A549 (cell line): ENCODE results near the gene ZNRF2. TPM values are rescaled to one million over a fixed set of nuclear protein-coding genes. Genes with fewer than 3 reads are reported as not detected.
A peak's percentile ranks its signal among the peaks of the same experiment; 100 is the strongest.

Experiments
- ATAC-seq, 2 experiments: fragments of 200-7000 bp in 1 of 2; fragments of >200 bp in 1 of 2; cut with Nextera tagmentation in 1 of 2; cut with Tn5 transposase in 1 of 2; 3 replicates each; pipeline versions ENCODE4 v1.8.0 to v1.9.1; 2018 to 2020; ENCODE audit warnings: mild to moderate bottlenecking in 1 of 2, moderate library complexity in 1 of 2
- CTCF ChIA-PET: fragments of 300-600 bp; sonication (Branson Sonifier 250); formaldehyde crosslinking; extraction: SDS; loops from one replicate; lab custom pipeline; 2021; ENCODE audit warnings: antibody characterized with exemption, inconsistent platforms; lab: Yijun Ruan, JAX
- POLR2A ChIA-PET: fragments of 350-600 bp; formaldehyde crosslinking; extraction: SDS; loops from one replicate; lab custom pipeline; 2021; ENCODE audit warnings: antibody characterized with exemption, inconsistent platforms; lab: Yijun Ruan, JAX
- DNase-seq, 2 experiments: peaks; one replicate each; pipeline versions ENCODE4 v3.0.0 to v3.0.0-alpha.2; 2011 to 2016; ENCODE audit warnings: low read depth in 1 of 2, low spot score in 1 of 2
- FAIRE-seq: peaks from 2 replicates; lab custom pipeline; 2011; peaks lifted over from hg19 to GRCh38; lab: Jason Lieb, UNC
- H3K27ac ChIP-seq, 2 experiments: fragments of >200 bp; sonication (Bioruptor Twin); formaldehyde crosslinking; 3 replicates each; pipeline ENCODE4 v1.5.1; 2016 to 2017
- H3K4me1 ChIP-seq: fragments of >200 bp; sonication (Bioruptor Twin); formaldehyde crosslinking; 3 replicates; pipeline ENCODE4 v1.6.1; 2016
- H3K4me2 ChIP-seq: fragments of >200 bp; sonication (Bioruptor Twin); formaldehyde crosslinking; 3 replicates; pipeline ENCODE4 v1.6.1; 2016
- H3K4me3 ChIP-seq: fragments of >200 bp; sonication (Bioruptor Twin); formaldehyde crosslinking; 3 replicates; pipeline ENCODE4 v1.5.1; 2016
- H3K9me3 ChIP-seq: fragments of >200 bp; sonication (Bioruptor Twin); formaldehyde crosslinking; 3 replicates; pipeline ENCODE4 v1.6.1; 2016
- ATOH8 ChIP-seq: fragments of 250-450 bp; sonication (Bioruptor Pico); IDR thresholded peaks from 2 replicates; pipeline ENCODE4 v1.5.0; 2020; ENCODE audit warnings: low read depth, mild to moderate bottlenecking, moderate library complexity
- CBX2 ChIP-seq: fragments of 200-600 bp; sonication (generic); IDR thresholded peaks from 2 replicates; pipeline ENCODE4 v1.6.1; 2016; ENCODE audit warnings: low read depth, mild to moderate bottlenecking, borderline replicate concordance
- CBX8 ChIP-seq: fragments of 200-600 bp; sonication (generic); IDR thresholded peaks from 2 replicates; pipeline ENCODE4 v1.6.1; 2016
- CHD2 ChIP-seq: fragments of 150-350 bp; IDR thresholded peaks from 2 replicates; pipeline ENCODE4 v1.6.1; 2014; ENCODE audit warnings: low read length; ENCODE audit not compliant: partially characterized antibody
- CHD4 ChIP-seq: fragments of 200-600 bp; sonication (generic); IDR thresholded peaks from 2 replicates; pipeline ENCODE4 v1.6.1; 2016; ENCODE audit warnings: antibody characterized with exemption, mild to moderate bottlenecking, borderline replicate concordance
- CTCF ChIP-seq: fragments of >200 bp; sonication (Bioruptor Twin); formaldehyde crosslinking; IDR thresholded peaks from 3 replicates; pipeline ENCODE4 v1.5.1; 2016
- E2F6 ChIP-seq: IDR thresholded peaks from 2 replicates; pipeline ENCODE4 v1.6.1; 2012; ENCODE audit warnings: low read depth, borderline replicate concordance
- GATA3 ChIP-seq: IDR thresholded peaks from 2 replicates; pipeline ENCODE4 v1.6.1; 2012; ENCODE audit warnings: borderline replicate concordance
- HES2 ChIP-seq: fragments of >200 bp; sonication (Bioruptor Twin); formaldehyde crosslinking; IDR thresholded peaks from 2 replicates; pipeline ENCODE4 v1.6.1; 2016
- HOXA7 ChIP-seq: fragments of 250-450 bp; sonication (Bioruptor Pico); IDR thresholded peaks from 2 replicates; pipeline ENCODE4 v1.5.0; 2020; ENCODE audit warnings: mild to moderate bottlenecking, moderate library complexity
- HOXB13 ChIP-seq: fragments of 250-450 bp; sonication (Bioruptor Pico); IDR thresholded peaks from 2 replicates; pipeline ENCODE4 v1.5.0; 2020; ENCODE audit warnings: low read depth, mild to moderate bottlenecking, moderate library complexity
- JUNB ChIP-seq: fragments of >200 bp; sonication (Bioruptor Twin); formaldehyde crosslinking; IDR thresholded peaks from 2 replicates; pipeline ENCODE4 v1.6.1; 2016
- KDM5A ChIP-seq: fragments of 200-600 bp; sonication (generic); IDR thresholded peaks from 2 replicates; pipeline ENCODE4 v1.6.1; 2016; ENCODE audit warnings: antibody characterized with exemption, mild to moderate bottlenecking
- MAFK ChIP-seq: fragments of 450-650 bp; IDR thresholded peaks from 2 replicates; pipeline ENCODE4 v1.6.1; 2014; ENCODE audit not compliant: partially characterized antibody
- MAZ ChIP-seq: fragments of 150-350 bp; IDR thresholded peaks from 2 replicates; pipeline ENCODE4 v1.6.1; 2014; ENCODE audit warnings: antibody characterized with exemption, low read depth, low read length, borderline replicate concordance
- NR3C1 ChIP-seq: fragments of >200 bp; sonication (Bioruptor Twin); formaldehyde crosslinking; IDR thresholded peaks from 3 replicates; pipeline ENCODE4 v1.6.1; 2017
- PBX3 ChIP-seq: IDR thresholded peaks from 2 replicates; pipeline ENCODE4 v1.6.1; 2012
- POLR2AphosphoS2 ChIP-seq: conservative IDR thresholded peaks from 2 replicates; pipeline ENCODE4 v1.6.1; 2012; ENCODE audit warnings: low read length, improper control_type of control experiment, inconsistent platforms
- RNF2 ChIP-seq: fragments of 200-600 bp; sonication (generic); IDR thresholded peaks from 2 replicates; pipeline ENCODE4 v1.6.1; 2016; ENCODE audit warnings: low read depth, mild to moderate bottlenecking, antibody characterized with exemption, moderate library complexity, borderline replicate concordance
- USF2 ChIP-seq: fragments of 450-650 bp; IDR thresholded peaks from 2 replicates; pipeline ENCODE4 v1.6.1; 2014; ENCODE audit warnings: antibody characterized with exemption
- ZC3H11A ChIP-seq: fragments of 450-650 bp; IDR thresholded peaks from 2 replicates; pipeline ENCODE4 v1.6.1; 2014; ENCODE audit warnings: antibody characterized with exemption, mild to moderate bottlenecking
- ZNF302 ChIP-seq: fragments of 250-450 bp; sonication (Bioruptor Pico); IDR thresholded peaks from 2 replicates; pipeline ENCODE4 v1.9.0; 2021; ENCODE audit warnings: inconsistent platforms, mild to moderate bottlenecking, moderate library complexity
- WGBS: methylation state at CpG from one replicate; pipeline ENCODE4 v1.1.6; 2017; ENCODE audit errors: missing lambda C conversion rate; 5-methylcytosine and 5-hydroxymethylcytosine counted together
- polyA plus RNA-seq, 4 experiments: library from polyadenylated mRNA; depleted of rRNA in 3 of 4; stranded (reverse); fragments of >200 nt; fragmentation: RNase III in 1 of 4; extraction: RNeasy Plus Mini Kit Qiagen cat#74134 plus additional on column Dnase treatment in 1 of 4; gene quantifications; 2 replicates in 3 of 4; 3 replicates in 1 of 4; pipeline ENCODE4 v1.2.3, GENCODE V29; 2011 to 2017

The ZNRF2 gene
- polyA plus RNA-seq, 2 of the 4 experiments (the other 2 are of a cell fraction) = 5.9 to 11.4 TPM

- Histone ChIP-seq H3K4me1 (peaks cover 8% of the 10 kb centered on the region; the same call in 2 of the 3 replicates), H3K9me3 (no peaks in the 10 kb centered on the region), H3K4me3 (no peak overlapping the region), H3K27ac (no peak overlapping the region), H3K4me2 (peak overlapping the region; percentile 15; the same call in 1 of the 3 replicates)
- POLR2A ChIA-PET = no interaction called here
- FAIRE-seq (no peak), ATAC-seq (no peak), DNase-seq (no peak)
- TF ChIP-seq HES2 (no peak), CBX2 (no peak), CHD4 (no peak), ZNF302 (CRISPR knock-in tag) (no peak), MAZ (no peak), NR3C1 (no peak), GATA3 (no peak), JUNB (no peak), CBX8 (no peak), CHD2 (no peak), PBX3 (no peak)
- CTCF ChIA-PET = no interaction called here
- WGBS = 50% methylated on average over 2 of the region's 2 CpGs
Measured at GRCh38 chr7:30366606-30367005, 82.2 kb downstream of the ZNRF2 start.

- Histone ChIP-seq H3K4me2 (no peak overlapping the region), H3K4me1 (peaks cover 8% of the 10 kb centered on the region; the same call in 2 of the 3 replicates), H3K9me3 (no peaks in the 10 kb centered on the region), H3K4me3 (no peak overlapping the region), H3K27ac (no peak overlapping the region)
- ATAC-seq = no peak
- no peak for TF ChIP-seq ZC3H11A
- CTCF ChIA-PET = no interaction called here
- 79% methylated on average over 2 of the region's 2 CpGs for WGBS
- no peak for FAIRE-seq
- no peak for DNase-seq
- POLR2A ChIA-PET = no interaction called here
Measured at GRCh38 chr7:30367561-30367960, 83.2 kb downstream of the ZNRF2 start.

GRCh38 chr7:30369879-30370278, 85.5 kb downstream of the ZNRF2 start:
- ATAC-seq (no peak), FAIRE-seq (no peak), DNase-seq (no peak)
- Histone ChIP-seq H3K4me3 (no peak overlapping the region), H3K4me2 (no peak overlapping the region), H3K27ac (no peak overlapping the region), H3K9me3 (no peaks in the 10 kb centered on the region), H3K4me1 (peaks cover 8% of the 10 kb centered on the region; the same call in 2 of the 3 replicates)
- CTCF ChIA-PET = no interaction called here
- POLR2A ChIA-PET = no interaction called here
- TF ChIP-seq CBX2 = no peak
- TF ChIP-seq E2F6 = no peak
- TF ChIP-seq JUNB = no peak
- TF ChIP-seq PBX3 = no peak
- no peak for TF ChIP-seq RNF2
- no peak for TF ChIP-seq KDM5A
- no peak for TF ChIP-seq ZNF302 (CRISPR knock-in tag)
- no peak for TF ChIP-seq CHD4
- no peak for TF ChIP-seq HOXA7 (CRISPR knock-in tag)
- no peak for TF ChIP-seq POLR2AphosphoS2
- no peak for TF ChIP-seq HOXB13 (CRISPR knock-in tag)
- no peak for TF ChIP-seq CTCF
- TF ChIP-seq USF2 = no peak
- no peak for TF ChIP-seq MAFK
- no peak for TF ChIP-seq ATOH8 (CRISPR knock-in tag)
